ENCODE measurements around the gene RPL10.
A peak's percentile ranks its signal among the peaks of the same experiment; 100 is the strongest.

The RPL10 gene

DNA sequence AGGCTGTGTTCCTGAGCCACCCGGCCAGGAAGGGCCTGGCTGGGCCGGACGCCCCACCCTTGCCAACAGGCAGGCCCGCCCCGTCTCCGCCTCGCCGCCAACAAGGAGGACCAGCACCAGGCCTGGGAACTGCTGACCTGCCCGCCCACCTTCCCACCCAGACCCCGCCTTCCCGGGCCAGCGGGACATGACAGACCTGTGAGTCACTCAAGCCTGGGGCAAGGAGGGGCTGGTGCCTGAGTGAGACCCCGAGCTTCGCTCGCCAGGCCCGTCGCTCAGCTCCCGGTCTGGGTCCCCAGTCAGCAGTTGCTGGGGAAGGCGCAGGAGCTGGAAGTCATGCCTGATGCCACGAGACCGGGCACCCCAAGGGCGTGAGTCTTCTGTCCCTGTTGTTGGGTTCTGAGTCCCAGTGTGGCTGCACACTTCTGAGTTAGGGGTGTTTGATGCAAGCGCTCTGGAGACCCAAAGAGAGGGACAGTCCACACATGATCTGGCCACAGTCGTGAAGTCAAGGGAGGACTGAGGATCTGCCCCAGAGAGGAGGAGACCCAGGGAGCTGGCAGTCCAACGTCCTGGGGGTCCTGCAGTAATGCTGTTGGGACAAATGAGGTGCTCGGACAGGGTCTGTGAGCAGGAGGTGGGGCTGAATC lies 11.2 kb downstream of the RPL10 start, which contains the start of gene DNASE1L1:
TSS of gene DNASE1L1 (minus strand) at position 33 of the 650 bp plus-strand sequence. CDS start 3,686 bp downstream, outside the sequence.
- TF ChIP-seq, protein P1, sequence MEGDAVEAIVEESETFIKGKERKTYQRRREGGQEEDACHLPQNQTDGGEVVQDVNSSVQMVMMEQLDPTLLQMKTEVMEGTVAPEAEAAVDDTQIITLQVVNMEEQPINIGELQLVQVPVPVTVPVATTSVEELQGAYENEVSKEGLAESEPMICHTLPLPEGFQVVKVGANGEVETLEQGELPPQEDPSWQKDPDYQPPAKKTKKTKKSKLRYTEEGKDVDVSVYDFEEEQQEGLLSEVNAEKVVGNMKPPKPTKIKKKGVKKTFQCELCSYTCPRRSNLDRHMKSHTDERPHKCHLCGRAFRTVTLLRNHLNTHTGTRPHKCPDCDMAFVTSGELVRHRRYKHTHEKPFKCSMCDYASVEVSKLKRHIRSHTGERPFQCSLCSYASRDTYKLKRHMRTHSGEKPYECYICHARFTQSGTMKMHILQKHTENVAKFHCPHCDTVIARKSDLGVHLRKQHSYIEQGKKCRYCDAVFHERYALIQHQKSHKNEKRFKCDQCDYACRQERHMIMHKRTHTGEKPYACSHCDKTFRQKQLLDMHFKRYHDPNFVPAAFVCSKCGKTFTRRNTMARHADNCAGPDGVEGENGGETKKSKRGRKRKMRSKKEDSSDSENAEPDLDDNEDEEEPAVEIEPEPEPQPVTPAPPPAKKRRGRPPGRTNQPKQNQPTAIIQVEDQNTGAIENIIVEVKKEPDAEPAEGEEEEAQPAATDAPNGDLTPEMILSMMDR (IDR thresholded peaks at IDR 0.05; ENCODE audit: borderline replicate concordance, control extremely low read depth, extremely low read depth, insufficient read depth, missing control alignments) = no peak
- peak; percentile 81 for DNase-seq (ENCODE audit: low spot score)
- in situ Hi-C loops (cut with MboI; ENCODE audit: low sequenced_read_pairs, unreplicated experiment) = no loop called here

DNA sequence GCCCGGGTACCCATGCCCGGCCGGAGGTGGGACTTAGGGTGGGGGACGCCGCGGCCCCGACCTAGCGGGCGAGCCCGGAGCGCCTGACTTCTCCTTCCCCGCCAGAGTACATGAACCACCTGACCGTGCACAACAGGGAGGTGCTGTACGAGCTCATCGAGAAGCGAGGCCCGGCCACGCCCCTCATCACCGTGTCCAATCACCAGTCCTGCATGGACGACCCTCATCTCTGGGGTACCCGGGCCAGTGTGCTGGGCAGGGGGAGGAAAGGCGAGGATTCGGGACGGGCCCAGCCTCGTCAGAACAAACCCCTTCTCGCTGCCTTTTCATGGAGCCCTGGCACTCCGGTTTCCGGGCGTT lies 13.8 kb downstream of the RPL10 start:
- in situ Hi-C loops (cut with MboI; ENCODE audit: low sequenced_read_pairs, unreplicated experiment) = no loop called here
- TF ChIP-seq, protein P1 (IDR thresholded peaks at IDR 0.05; ENCODE audit: borderline replicate concordance, control extremely low read depth, extremely low read depth, insufficient read depth, missing control alignments) = no peak
- peak; percentile 78 for DNase-seq (ENCODE audit: low spot score)

DNA sequence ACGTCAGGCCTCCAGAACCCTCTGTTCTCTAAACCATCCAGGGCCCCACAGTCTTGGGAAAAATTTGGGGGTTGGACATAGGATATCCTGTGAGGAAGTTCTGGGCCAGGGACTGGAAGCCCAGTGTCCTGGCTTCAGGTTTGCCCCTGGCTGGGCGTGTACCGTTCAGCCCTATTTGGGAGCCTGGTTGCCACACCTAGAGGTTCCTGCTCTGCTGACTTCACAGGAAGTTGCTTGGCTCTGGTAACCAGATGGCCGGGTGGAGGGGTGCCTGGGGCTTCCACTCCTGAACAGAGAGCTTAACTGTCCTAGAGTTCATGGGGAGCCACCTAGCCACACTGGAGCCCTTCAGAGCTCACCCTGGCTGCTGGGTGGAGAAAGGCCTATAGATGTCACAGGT lies 14.3 kb downstream of the RPL10 start:
- in situ Hi-C loops (cut with MboI; ENCODE audit: low sequenced_read_pairs, unreplicated experiment) = no loop called here
- TF ChIP-seq, protein P1 (IDR thresholded peaks at IDR 0.05; ENCODE audit: borderline replicate concordance, control extremely low read depth, extremely low read depth, insufficient read depth, missing control alignments) = no peak

DNA sequence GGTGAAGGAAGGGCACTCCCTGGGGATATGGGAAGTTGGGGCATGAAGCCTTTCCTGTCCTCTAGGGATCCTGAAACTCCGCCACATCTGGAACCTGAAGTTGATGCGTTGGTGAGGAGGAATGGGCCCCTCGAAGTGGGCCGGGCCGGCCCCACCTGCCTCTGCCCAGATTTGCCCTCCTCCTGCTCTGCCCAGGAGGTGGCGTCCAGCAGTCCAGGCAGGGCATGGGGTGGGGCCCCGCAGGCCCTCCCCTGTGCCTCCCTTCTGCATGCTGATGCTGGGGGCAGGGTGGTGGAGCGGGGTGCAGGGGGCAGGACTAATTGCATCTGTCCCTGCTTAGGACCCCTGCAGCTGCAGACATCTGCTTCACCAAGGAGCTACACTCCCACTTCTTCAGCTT lies 15.0 kb downstream of the RPL10 start:
- DNase-seq (ENCODE audit: low spot score) = no peak
- TF ChIP-seq, protein P1 (IDR thresholded peaks at IDR 0.05; ENCODE audit: borderline replicate concordance, control extremely low read depth, extremely low read depth, insufficient read depth, missing control alignments) = no peak
- in situ Hi-C loops (cut with MboI; ENCODE audit: low sequenced_read_pairs, unreplicated experiment) = no loop called here

More for the DNA sequence above, 14.3 kb downstream of the RPL10 start:
- DNase-seq (ENCODE audit: low spot score) = no peak

DNA sequence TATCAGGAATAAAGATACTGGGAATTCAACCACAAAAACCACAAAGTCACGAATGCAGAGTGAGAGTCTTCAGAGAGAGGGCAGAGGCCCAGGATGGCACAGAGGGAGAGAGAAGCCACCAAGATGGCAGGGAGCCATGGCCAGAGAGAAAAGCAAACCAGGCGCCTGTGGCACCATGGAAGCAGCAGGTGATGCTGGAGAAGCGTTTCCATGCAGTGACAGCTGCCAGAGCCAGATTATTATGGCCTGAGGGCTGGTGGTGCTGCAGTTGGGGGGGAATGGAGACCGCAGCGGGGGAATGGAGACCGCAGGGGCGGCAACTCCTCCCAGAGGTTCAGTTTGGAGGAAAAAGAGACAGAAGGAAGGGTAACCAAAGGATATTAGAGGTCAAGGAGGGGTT lies 19.0 kb downstream of the RPL10 start:
- TF ChIP-seq, protein P1 (IDR thresholded peaks at IDR 0.05; ENCODE audit: borderline replicate concordance, control extremely low read depth, extremely low read depth, insufficient read depth, missing control alignments) = no peak
- DNase-seq (ENCODE audit: low spot score) = no peak
- in situ Hi-C loops (cut with MboI; ENCODE audit: low sequenced_read_pairs, unreplicated experiment) = no loop called here

DNA sequence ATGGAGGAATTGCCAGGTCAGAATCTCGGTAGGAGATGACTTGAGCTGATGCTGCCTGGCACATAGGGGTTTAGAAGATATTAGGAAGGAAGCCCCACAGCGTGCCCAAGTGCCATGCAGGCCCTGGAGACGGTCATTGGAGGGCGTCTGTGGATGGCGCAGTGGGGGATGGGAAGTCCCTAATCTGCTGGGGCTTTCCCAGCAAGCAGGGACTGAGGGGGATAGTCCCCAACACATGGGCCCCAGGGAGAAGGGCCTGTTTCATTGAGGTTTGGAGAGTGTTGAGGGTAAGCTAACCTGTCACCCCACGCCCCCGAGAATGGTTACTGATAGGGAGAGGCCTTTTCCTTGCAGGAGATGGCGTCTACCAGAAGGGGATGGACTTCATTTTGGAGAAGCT lies 21.0 kb downstream of the RPL10 start:
- TF ChIP-seq, protein P1 (IDR thresholded peaks at IDR 0.05; ENCODE audit: borderline replicate concordance, control extremely low read depth, extremely low read depth, insufficient read depth, missing control alignments) = no peak
- in situ Hi-C loops (cut with MboI; ENCODE audit: low sequenced_read_pairs, unreplicated experiment) = no loop called here
- DNase-seq (ENCODE audit: low spot score) = peak; percentile 49

Data from GM13976 (cell line).